Adrenal gland (tissue), 5 donors: ENCODE measurements around the gene RET.

Experiments used
- CTCF ChIP-seq, 6 experiments: fragments of 450-650 bp in 4 of 6; fragments of 200-600 bp in 2 of 6; sonication (generic) in 1 of 6; IDR thresholded peaks; 1 replicate in 5 of 6; 2 replicates in 1 of 6; pipeline versions ENCODE4 v1.5.1 to v1.8.0; 2016 to 2021; ENCODE audit warnings: antibody characterized with exemption in 6 of 6, mild to moderate bottlenecking in 2 of 6, moderate library complexity in 1 of 6
- POLR2A ChIP-seq, 2 donors: fragments of 450-650 bp; IDR thresholded peaks; one replicate each; pipeline ENCODE4 v1.6.1; 2017; ENCODE audit warnings: antibody characterized with exemption in 2 of 2, mild to moderate bottlenecking in 2 of 2, moderate library complexity in 1 of 2
- donor health status: DM: no; HTN: no; CAD: no.

- TF ChIP-seq POLR2A (IDR thresholded peaks at IDR 0.05) (no peak), CTCF (IDR thresholded peaks at IDR 0.05) (no peak)
These were observed 99.4 kb downstream of the RET start for GRCh38 chr10:43176271-43176670.
